ENCODE results near the gene NRXN3. TPM values are rescaled to one million over a fixed set of nuclear protein-coding genes. Genes with fewer than 3 reads are reported as not detected.

Gene NRXN3
- total RNA-seq, 1 experiment from 2014 or later = not detected

DNA sequence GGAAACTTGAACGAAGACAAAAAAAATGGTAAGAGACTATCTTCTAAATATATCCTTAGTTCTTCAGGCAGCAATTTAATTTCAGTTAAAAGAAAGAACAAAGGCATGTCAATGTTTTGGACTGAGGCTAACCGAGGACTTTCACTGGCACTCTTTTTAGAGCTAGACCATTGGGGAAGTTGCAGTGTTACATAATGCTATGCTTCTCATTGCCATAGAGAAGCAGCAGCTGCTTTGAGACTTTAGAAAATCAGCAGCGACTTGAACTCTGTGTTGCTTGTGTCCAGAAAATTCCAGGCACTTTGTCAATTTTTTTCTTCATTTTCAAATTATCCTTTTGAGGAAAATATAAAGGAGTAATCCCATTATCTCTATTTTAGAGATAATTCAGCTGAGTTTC, 964.2 kb downstream of the NRXN3 start:
- DNase-seq (ENCODE audit: low read depth, low spot score) (no peak), ATAC-seq (no peak)
- H3K27ac ChIP-seq (ENCODE audit: low read length) = no peak overlapping the region
- no peaks in the 10 kb centered on the region for H3K27me3 ChIP-seq (ENCODE audit: control insufficient read depth, insufficient read depth, low read length)
- no peak overlapping the region for H3K4me3 ChIP-seq (ENCODE audit: low read depth in 2 of 2, low read length in 2 of 2)
- intact Hi-C loops (cut with micrococcal nuclease; ENCODE audit: unreplicated experiment) = no loop called here
- ChIA-PET POLR2A (no interaction called here), CTCF (no interaction called here)
- H3K9me3 ChIP-seq (ENCODE audit: control insufficient read depth, insufficient read depth, low read depth, low read length) = no peaks in the 10 kb centered on the region
- in situ Hi-C loops (cut with HindIII; ENCODE audit: low pct_unique_long_range_greater_than_20kb, low sequenced_read_pairs) = no loop called here
- BruUV-seq (replicated peaks) = no TSS peak
- TF ChIP-seq, protein P1, sequence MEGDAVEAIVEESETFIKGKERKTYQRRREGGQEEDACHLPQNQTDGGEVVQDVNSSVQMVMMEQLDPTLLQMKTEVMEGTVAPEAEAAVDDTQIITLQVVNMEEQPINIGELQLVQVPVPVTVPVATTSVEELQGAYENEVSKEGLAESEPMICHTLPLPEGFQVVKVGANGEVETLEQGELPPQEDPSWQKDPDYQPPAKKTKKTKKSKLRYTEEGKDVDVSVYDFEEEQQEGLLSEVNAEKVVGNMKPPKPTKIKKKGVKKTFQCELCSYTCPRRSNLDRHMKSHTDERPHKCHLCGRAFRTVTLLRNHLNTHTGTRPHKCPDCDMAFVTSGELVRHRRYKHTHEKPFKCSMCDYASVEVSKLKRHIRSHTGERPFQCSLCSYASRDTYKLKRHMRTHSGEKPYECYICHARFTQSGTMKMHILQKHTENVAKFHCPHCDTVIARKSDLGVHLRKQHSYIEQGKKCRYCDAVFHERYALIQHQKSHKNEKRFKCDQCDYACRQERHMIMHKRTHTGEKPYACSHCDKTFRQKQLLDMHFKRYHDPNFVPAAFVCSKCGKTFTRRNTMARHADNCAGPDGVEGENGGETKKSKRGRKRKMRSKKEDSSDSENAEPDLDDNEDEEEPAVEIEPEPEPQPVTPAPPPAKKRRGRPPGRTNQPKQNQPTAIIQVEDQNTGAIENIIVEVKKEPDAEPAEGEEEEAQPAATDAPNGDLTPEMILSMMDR (IDR thresholded peaks at IDR 0.05) = no peak
- TF ChIP-seq TCF7L2 (IDR thresholded peaks at IDR 0.05; ENCODE audit: low read depth, low read length) = no peak
- H3K36me3 ChIP-seq (ENCODE audit: control insufficient read depth, insufficient read depth, low read length) = no peaks in the 10 kb centered on the region
- no peaks in the 10 kb centered on the region for H3K4me1 ChIP-seq (ENCODE audit: control insufficient read depth, insufficient read depth, low read length)

DNA sequence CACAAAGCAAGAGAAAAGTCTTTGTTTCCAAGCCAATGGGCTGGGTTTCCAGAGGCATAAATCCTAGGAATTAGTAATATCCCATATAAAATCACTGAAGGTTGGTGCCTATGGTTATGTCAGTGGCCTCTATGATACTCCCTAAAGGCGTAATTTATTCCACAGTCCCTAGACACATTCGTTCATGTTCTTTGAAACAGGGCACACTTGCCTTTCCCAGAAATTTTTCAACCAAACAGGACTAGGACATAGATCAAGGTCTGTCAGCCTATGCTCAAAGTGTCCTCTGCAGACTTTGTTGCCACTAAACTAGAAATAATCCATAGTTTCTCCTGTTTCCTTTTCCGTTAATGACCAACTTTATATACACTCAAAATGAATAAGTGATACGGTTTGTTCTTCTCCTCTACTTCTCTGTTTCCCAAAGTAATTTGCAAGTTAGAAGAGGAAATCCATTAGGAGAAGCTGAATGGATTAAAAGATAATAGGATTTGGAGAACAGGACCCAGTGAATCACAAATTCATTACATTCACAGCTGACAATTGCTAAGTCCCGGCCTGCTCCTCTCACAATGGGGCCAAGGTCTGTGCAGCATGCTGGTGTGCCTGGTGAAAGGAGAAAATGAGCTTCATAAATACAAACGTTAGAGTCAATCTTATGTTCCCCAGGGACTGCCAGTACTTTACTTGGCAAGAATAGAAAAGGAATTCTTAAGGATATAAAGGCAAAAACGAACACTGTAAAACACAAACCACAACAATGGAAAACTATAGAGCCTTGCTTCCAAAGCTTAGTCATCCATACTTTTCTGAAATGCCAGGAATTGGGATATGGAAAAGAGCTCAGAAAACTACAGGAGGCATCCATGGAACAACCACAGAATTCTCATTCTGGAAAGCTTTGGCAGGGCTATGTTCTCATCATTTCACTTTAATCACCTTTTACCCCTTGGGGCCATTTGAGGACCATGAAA, 966.2 kb downstream of the NRXN3 start:
- in situ Hi-C loops (cut with HindIII; ENCODE audit: low pct_unique_long_range_greater_than_20kb, low sequenced_read_pairs) = no loop called here
- Histone ChIP-seq H3K4me3 (ENCODE audit: low read depth in 2 of 2, low read length in 2 of 2) (no peak overlapping the region), H3K36me3 (ENCODE audit: control insufficient read depth, insufficient read depth, low read length) (no peaks in the 10 kb centered on the region), H3K9me3 (ENCODE audit: control insufficient read depth, insufficient read depth, low read depth, low read length) (no peaks in the 10 kb centered on the region), H3K4me1 (ENCODE audit: control insufficient read depth, insufficient read depth, low read length) (no peaks in the 10 kb centered on the region), H3K27me3 (ENCODE audit: control insufficient read depth, insufficient read depth, low read length) (no peaks in the 10 kb centered on the region), H3K27ac (ENCODE audit: low read length) (no peak overlapping the region)
- CTCF ChIA-PET = no interaction called here
- no peak for ATAC-seq
- intact Hi-C loops (cut with micrococcal nuclease; ENCODE audit: unreplicated experiment) = no loop called here
- no TSS peak for BruUV-seq (replicated peaks)
- DNase-seq (ENCODE audit: low read depth, low spot score) = no peak
- POLR2A ChIA-PET = no interaction called here
- TF ChIP-seq SIN3A (IDR thresholded peaks at IDR 0.05; ENCODE audit: borderline replicate concordance, insufficient read depth, low read depth, low read length) (no peak), POLR2AphosphoS5 (IDR thresholded peaks at IDR 0.05; ENCODE audit: low read depth, low read length) (no peak), TCF7L2 (IDR thresholded peaks at IDR 0.05; ENCODE audit: low read depth, low read length) (no peak)
- TF ChIP-seq, protein P2, sequence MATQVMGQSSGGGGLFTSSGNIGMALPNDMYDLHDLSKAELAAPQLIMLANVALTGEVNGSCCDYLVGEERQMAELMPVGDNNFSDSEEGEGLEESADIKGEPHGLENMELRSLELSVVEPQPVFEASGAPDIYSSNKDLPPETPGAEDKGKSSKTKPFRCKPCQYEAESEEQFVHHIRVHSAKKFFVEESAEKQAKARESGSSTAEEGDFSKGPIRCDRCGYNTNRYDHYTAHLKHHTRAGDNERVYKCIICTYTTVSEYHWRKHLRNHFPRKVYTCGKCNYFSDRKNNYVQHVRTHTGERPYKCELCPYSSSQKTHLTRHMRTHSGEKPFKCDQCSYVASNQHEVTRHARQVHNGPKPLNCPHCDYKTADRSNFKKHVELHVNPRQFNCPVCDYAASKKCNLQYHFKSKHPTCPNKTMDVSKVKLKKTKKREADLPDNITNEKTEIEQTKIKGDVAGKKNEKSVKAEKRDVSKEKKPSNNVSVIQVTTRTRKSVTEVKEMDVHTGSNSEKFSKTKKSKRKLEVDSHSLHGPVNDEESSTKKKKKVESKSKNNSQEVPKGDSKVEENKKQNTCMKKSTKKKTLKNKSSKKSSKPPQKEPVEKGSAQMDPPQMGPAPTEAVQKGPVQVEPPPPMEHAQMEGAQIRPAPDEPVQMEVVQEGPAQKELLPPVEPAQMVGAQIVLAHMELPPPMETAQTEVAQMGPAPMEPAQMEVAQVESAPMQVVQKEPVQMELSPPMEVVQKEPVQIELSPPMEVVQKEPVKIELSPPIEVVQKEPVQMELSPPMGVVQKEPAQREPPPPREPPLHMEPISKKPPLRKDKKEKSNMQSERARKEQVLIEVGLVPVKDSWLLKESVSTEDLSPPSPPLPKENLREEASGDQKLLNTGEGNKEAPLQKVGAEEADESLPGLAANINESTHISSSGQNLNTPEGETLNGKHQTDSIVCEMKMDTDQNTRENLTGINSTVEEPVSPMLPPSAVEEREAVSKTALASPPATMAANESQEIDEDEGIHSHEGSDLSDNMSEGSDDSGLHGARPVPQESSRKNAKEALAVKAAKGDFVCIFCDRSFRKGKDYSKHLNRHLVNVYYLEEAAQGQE (IDR thresholded peaks at IDR 0.05; ENCODE audit: insufficient read depth in 1 of 2, low read depth in 2 of 2, low read length in 1 of 2) = no peak
- TF ChIP-seq, protein P1 (IDR thresholded peaks at IDR 0.05) = no peak

All from Panc1 (cell line).